GM21515 (cell line): Measurements from ENCODE around the gene POU4F2.

Source experiments
- ATAC-seq: cut with Tn5 transposase; IDR thresholded peaks from one replicate; pipeline ENCODE4 v1.9.1; 2021; ENCODE audit not compliant: unreplicated experiment

POU4F2 gene

GRCh38 chr4:146638786-146639505 is at the start of gene POU4F2:
POU4F2 (plus strand) TSS chr4:146638893; CDS start chr4:146639141, 248 bp downstream.
- no peak for ATAC-seq

DNA sequence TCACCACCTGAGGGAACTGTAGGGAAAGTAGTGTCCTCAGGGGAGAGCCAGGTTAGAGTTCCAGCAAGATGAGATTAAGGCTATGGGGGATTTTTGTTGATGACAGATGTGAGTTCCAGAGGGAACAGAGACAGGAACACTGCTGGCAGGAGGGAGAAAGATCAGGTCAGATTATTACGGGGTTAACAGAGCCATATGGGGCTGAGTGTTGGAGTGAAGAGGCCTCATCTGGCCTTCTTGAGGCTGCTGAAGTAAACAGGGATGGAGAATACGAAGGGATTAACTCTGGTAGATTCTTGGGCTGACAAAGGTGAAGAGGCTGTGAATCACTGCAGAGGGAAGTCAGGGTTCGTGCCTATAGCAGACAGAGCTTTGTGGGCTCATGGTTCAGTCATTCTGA is 47.9 kb upstream of the POU4F2 start:
- no peak for ATAC-seq

- no peak for ATAC-seq
These were observed 46.7 kb upstream of the POU4F2 start for GRCh38 chr4:146592019-146592418.

DNA sequence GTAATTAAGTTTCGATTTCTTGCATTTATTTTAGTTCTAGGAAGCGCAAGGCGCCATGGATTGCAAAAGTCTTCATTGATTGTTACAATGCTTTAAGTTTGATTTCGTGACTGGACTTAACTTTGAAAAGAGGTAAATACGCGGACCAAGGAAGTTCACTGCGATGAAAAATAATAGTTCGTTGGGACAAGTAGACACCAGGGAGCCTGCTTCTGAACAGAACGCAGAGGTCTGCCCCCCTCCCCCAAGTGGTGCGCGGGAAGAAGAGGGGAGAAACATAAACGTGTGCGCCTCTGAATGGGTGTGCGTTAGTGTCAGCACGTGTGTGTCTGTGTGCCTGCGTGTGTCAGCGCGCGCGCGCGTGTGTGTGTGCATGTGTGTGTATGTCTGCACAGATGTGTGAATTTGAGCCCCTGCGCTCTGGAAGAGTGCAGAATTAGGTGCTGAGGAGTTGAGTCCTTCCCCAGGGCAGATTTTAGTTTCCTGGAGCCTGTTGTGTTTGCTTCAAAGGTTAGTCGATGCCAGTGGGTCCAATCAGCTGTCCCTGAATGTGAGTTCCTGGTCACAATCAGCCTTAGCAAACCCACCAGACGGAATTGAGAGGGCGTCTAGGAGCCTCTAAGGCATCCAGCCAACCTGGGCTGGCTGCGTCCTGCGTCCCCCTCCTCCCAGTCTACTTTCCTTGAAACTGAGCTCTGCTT is 5.8 kb upstream of the POU4F2 start:
- no peak for ATAC-seq

GRCh38 chr4:146633471-146633800 is 5.3 kb upstream of the POU4F2 start:
- no peak for ATAC-seq

- no peak for ATAC-seq
These were observed 3.9 kb upstream of the POU4F2 start for GRCh38 chr4:146634825-146635224.

- ATAC-seq: no peak
These were observed 916 bp upstream of the POU4F2 start for GRCh38 chr4:146637621-146638332.

GRCh38 chr4:146638333-146638785 is 334 bp upstream of the POU4F2 start:
- ATAC-seq: no peak

DNA sequence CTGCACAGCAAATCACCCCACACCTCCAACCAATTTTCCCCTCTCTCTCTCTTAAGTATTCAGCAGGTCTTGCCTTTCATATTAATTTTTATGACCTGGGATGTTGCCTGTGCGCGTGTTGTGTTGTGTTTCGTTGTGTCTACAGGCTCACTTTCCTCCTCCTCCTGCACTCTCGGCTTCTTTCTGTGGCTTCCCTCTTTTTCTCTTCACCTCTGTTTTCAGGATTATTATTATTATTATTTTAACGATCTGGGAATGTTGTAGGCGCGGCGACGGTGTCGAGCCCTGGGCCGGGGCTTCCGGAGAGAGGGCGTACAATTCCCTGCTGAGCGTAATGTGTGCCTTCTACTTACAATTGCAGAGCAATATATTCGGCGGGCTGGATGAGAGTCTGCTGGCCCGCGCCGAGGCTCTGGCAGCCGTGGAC is 826 bp downstream of the POU4F2 start:
- no peak for ATAC-seq

- ATAC-seq: no peak
These were observed 1.4 kb downstream of the POU4F2 start for GRCh38 chr4:146640021-146640464.

GRCh38 chr4:146640465-146641061 is 1.9 kb downstream of the POU4F2 start:
- ATAC-seq: no peak

- ATAC-seq: no peak
These were observed 3.1 kb downstream of the POU4F2 start for GRCh38 chr4:146641762-146642161.

GRCh38 chr4:146643812-146644401 is 5.2 kb downstream of the POU4F2 start:
- no peak for ATAC-seq

DNA sequence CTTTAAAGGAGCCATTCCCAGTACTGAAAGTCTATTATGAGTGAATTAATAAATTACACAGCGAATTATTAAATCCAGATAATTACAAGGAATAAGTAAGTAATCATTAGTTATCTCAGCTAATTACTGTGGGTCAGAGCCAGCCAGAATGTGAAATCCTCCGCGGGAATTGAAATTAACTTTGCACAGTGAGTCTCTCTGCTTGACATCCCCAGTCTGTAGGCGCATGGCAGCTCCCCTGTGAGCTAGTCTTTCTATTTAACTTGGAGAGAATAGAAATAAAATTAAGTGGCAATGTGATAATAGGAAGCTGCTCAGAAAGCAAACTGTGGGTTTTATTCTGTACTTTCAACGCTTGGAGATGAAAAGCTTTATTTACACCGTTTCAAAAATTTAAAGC is 7.2 kb downstream of the POU4F2 start:
- no peak for ATAC-seq

GRCh38 chr4:146646593-146647325 is 8.1 kb downstream of the POU4F2 start:
- ATAC-seq: no peak

- no peak for ATAC-seq
These were observed 9.1 kb downstream of the POU4F2 start for GRCh38 chr4:146647615-146648460.

- no peak for ATAC-seq
These were observed 9.7 kb downstream of the POU4F2 start for GRCh38 chr4:146648461-146648783.

- ATAC-seq: no peak
These were observed 10.5 kb downstream of the POU4F2 start for GRCh38 chr4:146649232-146649631.

DNA sequence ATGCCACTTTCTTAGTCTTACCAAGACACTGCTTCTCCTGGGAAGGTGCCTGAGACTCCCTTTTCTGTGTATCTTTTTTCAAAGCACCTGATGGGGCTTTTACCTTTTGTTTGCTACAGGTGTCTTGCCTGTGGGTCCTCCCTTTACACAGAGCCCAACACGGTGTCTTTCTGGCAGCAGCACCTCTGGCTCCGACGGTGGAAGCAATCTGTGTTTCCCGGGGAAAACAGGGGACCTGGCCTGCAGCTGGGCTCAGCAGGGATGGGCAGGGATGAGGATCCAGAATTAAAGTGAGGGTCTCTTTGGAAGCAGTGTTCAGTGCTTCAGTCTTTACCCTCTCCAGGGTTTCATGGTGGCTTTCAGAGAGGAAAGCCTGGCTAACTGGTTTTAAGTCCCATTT is 11.3 kb downstream of the POU4F2 start:
- no peak for ATAC-seq
